Mucosa of rectum (tissue), 2 donors: ENCODE data around the gene PTPN9.
"Not testable (repeated sequence)": the region's sequence is repeated elsewhere in the genome, so short reads cannot be mapped to it uniquely, and the experiment has no call there.

Experiments used
- H3K27ac ChIP-seq, 2 donors: one replicate each; pipeline ENCODE4 v1.7.0; 2013; ENCODE audit warnings: inconsistent platforms in 2 of 2, low read depth in 2 of 2, low read length in 2 of 2
- H3K27me3 ChIP-seq, 2 donors: one replicate each; pipeline ENCODE4 v1.7.0; 2013; ENCODE audit warnings: low read length in 2 of 2; ENCODE audit not compliant: control insufficient read depth in 2 of 2, insufficient read depth in 2 of 2
- H3K36me3 ChIP-seq, 2 donors: one replicate each; pipeline ENCODE4 v1.7.0; 2013; ENCODE audit warnings: low read length in 2 of 2; ENCODE audit not compliant: control insufficient read depth in 2 of 2, insufficient read depth in 2 of 2
- H3K4me1 ChIP-seq, 2 donors: one replicate each; pipeline ENCODE4 v1.7.0; 2013; ENCODE audit warnings: low read length in 2 of 2, mild to moderate bottlenecking in 1 of 2; ENCODE audit not compliant: control insufficient read depth in 2 of 2, insufficient read depth in 2 of 2
- H3K4me3 ChIP-seq, 2 donors: one replicate each; pipeline ENCODE4 v1.7.0; 2013; ENCODE audit warnings: low read length in 2 of 2
- H3K9ac ChIP-seq, 2 donors: one replicate each; pipeline ENCODE4 v1.7.0; 2013; ENCODE audit warnings: low read length in 2 of 2, low read depth in 1 of 2, mild to moderate bottlenecking in 1 of 2
- H3K9me3 ChIP-seq, 2 donors: one replicate each; pipeline ENCODE4 v1.7.0; 2013; ENCODE audit warnings: low read length in 2 of 2; ENCODE audit not compliant: control insufficient read depth in 2 of 2
- donor health status: healthy.
- donor health status: Normal muscosa, but diverticular disease.

Gene PTPN9

GRCh38 chr15:75483556-75483955, 95.6 kb downstream of the PTPN9 start:
- H3K9ac ChIP-seq, H3K27me3 ChIP-seq, H3K4me1 ChIP-seq, H3K9me3 ChIP-seq, H3K27ac ChIP-seq, H3K4me3 ChIP-seq: not testable (repeated sequence)
- H3K36me3 ChIP-seq: peaks cover 14 to 23% of the 10 kb centered on the region in 2 donors

GRCh38 chr15:75483106-75483505, 96.0 kb downstream of the PTPN9 start:
- Histone ChIP-seq H3K27me3 (no peaks in the 10 kb centered on the region), H3K9ac (no peak overlapping the region), H3K9me3 (no peaks in the 10 kb centered on the region), H3K27ac (no peak overlapping the region), H3K36me3 (peaks cover 14 to 26% of the 10 kb centered on the region in 2 donors), H3K4me1 (no peaks in the 10 kb centered on the region), H3K4me3 (no peak overlapping the region)

GRCh38 chr15:75480463-75480862, 98.7 kb downstream of the PTPN9 start:
- H3K4me3 ChIP-seq, H3K27ac ChIP-seq, H3K4me1 ChIP-seq, H3K9ac ChIP-seq, H3K9me3 ChIP-seq, H3K27me3 ChIP-seq: not testable (repeated sequence)
- peaks cover 8 to 18% of the 10 kb centered on the region in 2 donors for H3K36me3 ChIP-seq

- Histone ChIP-seq H3K9ac (no peak overlapping the region), H3K9me3 (no peaks in the 10 kb centered on the region), H3K4me1 (no peaks in the 10 kb centered on the region), H3K36me3 (peaks cover 16 to 18% of the 10 kb centered on the region in 2 donors), H3K27me3 (no peaks in the 10 kb centered on the region), H3K4me3 (no peak overlapping the region), H3K27ac (no peak overlapping the region)
Measured at GRCh38 chr15:75479670-75480069, 99.4 kb downstream of the PTPN9 start.

- H3K9me3 ChIP-seq, H3K4me1 ChIP-seq, H3K9ac ChIP-seq, H3K27ac ChIP-seq, H3K4me3 ChIP-seq, H3K27me3 ChIP-seq: not testable (repeated sequence)
- H3K36me3 ChIP-seq: peaks cover 22 to 26% of the 10 kb centered on the region in 2 donors
Measured at GRCh38 chr15:75477094-75477493, 102.0 kb downstream of the PTPN9 start.

GRCh38 chr15:75468913-75469598, 110.1 kb downstream of the PTPN9 start:
- H3K9me3 ChIP-seq: no peaks in the 10 kb centered on the region
- no peak overlapping the region for H3K27ac ChIP-seq
- H3K4me1 ChIP-seq: no peaks in the 10 kb centered on the region
- peaks cover 55 to 59% of the 10 kb centered on the region in 2 donors for H3K36me3 ChIP-seq
- H3K27me3 ChIP-seq: no peaks in the 10 kb centered on the region
- no peak overlapping the region for H3K9ac ChIP-seq
- H3K4me3 ChIP-seq: no peak overlapping the region

- no peaks in the 10 kb centered on the region for H3K9me3 ChIP-seq
- H3K9ac ChIP-seq: no peak overlapping the region
- no peak overlapping the region for H3K27ac ChIP-seq
Measured at GRCh38 chr15:75460646-75461045, 118.5 kb downstream of the PTPN9 start.

GRCh38 chr15:75459581-75459980, 119.5 kb downstream of the PTPN9 start:
- Histone ChIP-seq H3K9ac (no peak overlapping the region), H3K27ac (no peak overlapping the region), H3K27me3 (no peaks in the 10 kb centered on the region), H3K36me3 (peaks cover 0 to under 1% of the 10 kb centered on the region in 2 donors), H3K4me3 (no peak overlapping the region), H3K9me3 (no peaks in the 10 kb centered on the region), H3K4me1 (peaks cover 8 to 16% of the 10 kb centered on the region in 2 donors)

More at GRCh38 chr15:75460646-75461045, 118.5 kb downstream of the PTPN9 start:
- Histone ChIP-seq H3K36me3 (peaks cover 0 to 3% of the 10 kb centered on the region in 2 donors), H3K4me3 (no peak overlapping the region), H3K4me1 (peaks cover 8 to 16% of the 10 kb centered on the region in 2 donors), H3K27me3 (no peaks in the 10 kb centered on the region)

- H3K4me1 ChIP-seq: peaks cover 20 to 30% of the 10 kb centered on the region in 2 donors
- H3K36me3 ChIP-seq: no peaks in the 10 kb centered on the region
- H3K27ac ChIP-seq: no peak overlapping the region
- no peaks in the 10 kb centered on the region for H3K27me3 ChIP-seq
- no peaks in the 10 kb centered on the region for H3K9me3 ChIP-seq
- peak overlapping the region in 1 of 2 donors; percentile 96 for H3K4me3 ChIP-seq
- H3K9ac ChIP-seq: no peak overlapping the region
Measured at GRCh38 chr15:75456710-75457109, 122.4 kb downstream of the PTPN9 start.

- H3K36me3 ChIP-seq: no peaks in the 10 kb centered on the region
- H3K27ac ChIP-seq: peak overlapping the region; percentile 91 to 95
- peaks cover 20 to 30% of the 10 kb centered on the region in 2 donors for H3K4me1 ChIP-seq
- H3K9me3 ChIP-seq: no peaks in the 10 kb centered on the region
- peak overlapping the region; percentile 78 to 83 for H3K9ac ChIP-seq
- no peaks in the 10 kb centered on the region for H3K27me3 ChIP-seq
- H3K4me3 ChIP-seq: peak overlapping the region; percentile 85 to 96
Measured at GRCh38 chr15:75455982-75456531, 123.1 kb downstream of the PTPN9 start.
